Neuronal stem cell (in vitro differentiated cells): ENCODE data around the gene PLCD3.

ENCODE experiments used
- DNase-seq: peaks from one replicate; pipeline ENCODE4 v3.0.0-alpha.2; 2013; ENCODE audit warnings: low spot score
- H2AFZ ChIP-seq: one replicate; pipeline ENCODE4 v1.6.1; 2013; ENCODE audit warnings: mild to moderate bottlenecking, low read length, inconsistent platforms
- H2AK5ac ChIP-seq: 2 replicates; pipeline ENCODE4 v1.6.1; 2013; ENCODE audit warnings: low read depth, mild to moderate bottlenecking, inconsistent platforms, low read length, moderate library complexity, mixed read lengths
- H2BK120ac ChIP-seq: 2 replicates; pipeline ENCODE4 v1.6.1; 2013; ENCODE audit warnings: low read depth, mild to moderate bottlenecking, inconsistent platforms, low read length, moderate library complexity, mixed read lengths
- H2BK12ac ChIP-seq: one replicate; pipeline ENCODE4 v1.6.1; 2013; ENCODE audit warnings: low read length, inconsistent platforms
- H2BK15ac ChIP-seq: 2 replicates; pipeline ENCODE4 v1.6.1; 2013; ENCODE audit warnings: mild to moderate bottlenecking, low read length, inconsistent platforms, mixed read lengths
- H2BK5ac ChIP-seq: one replicate; pipeline ENCODE4 v1.6.1; 2013; ENCODE audit warnings: inconsistent platforms, mild to moderate bottlenecking, low read length, moderate library complexity
- H3K14ac ChIP-seq: one replicate; pipeline ENCODE4 v1.6.1; 2013; ENCODE audit warnings: low read length, inconsistent platforms
- H3K18ac ChIP-seq: 2 replicates; pipeline ENCODE4 v1.6.1; 2013; ENCODE audit warnings: low read length, inconsistent platforms
- H3K23ac ChIP-seq: 2 replicates; pipeline ENCODE4 v1.6.1; 2013; ENCODE audit warnings: low read depth, mild to moderate bottlenecking, mixed read lengths, low read length, inconsistent platforms; ENCODE audit not compliant: poor library complexity
- H3K27ac ChIP-seq: replicated peaks from 3 replicates; pipeline ENCODE4 v1.5.1; 2013; ENCODE audit warnings: low read length, inconsistent platforms
- H3K27me3 ChIP-seq, 3 experiments: 2 replicates each; pipeline ENCODE4 v1.6.1; 2013; ENCODE audit warnings: low read length in 3 of 3, mild to moderate bottlenecking in 2 of 3, inconsistent platforms in 1 of 3, low read depth in 1 of 3, mixed read lengths in 1 of 3, moderate library complexity in 1 of 3; ENCODE audit not compliant: control insufficient read depth in 3 of 3, insufficient read depth in 3 of 3
- H3K36me3 ChIP-seq, 2 donors: replicated peaks in 1 of 2; 2 replicates each; pipeline ENCODE4 v1.6.1; 2013; ENCODE audit warnings: low read length in 2 of 2; ENCODE audit not compliant: control insufficient read depth in 2 of 2, insufficient read depth in 2 of 2
- H3K4ac ChIP-seq: 2 replicates; pipeline ENCODE4 v1.6.1; 2013; ENCODE audit warnings: inconsistent platforms, mild to moderate bottlenecking, low read length, moderate library complexity
- H3K4me1 ChIP-seq, 2 donors: 1 replicate in 1 of 2; 2 replicates in 1 of 2; pipeline ENCODE4 v1.6.1; 2013; ENCODE audit warnings: low read length in 2 of 2, low read depth in 1 of 2; ENCODE audit not compliant: control insufficient read depth in 2 of 2, insufficient read depth in 1 of 2
- H3K4me2 ChIP-seq: one replicate; pipeline ENCODE4 v1.6.1; 2013; ENCODE audit warnings: mild to moderate bottlenecking, low read length, inconsistent platforms; ENCODE audit not compliant: insufficient read depth, poor library complexity, severe bottlenecking
- H3K4me3 ChIP-seq, 2 donors: 2 replicates each; pipeline ENCODE4 v1.5.1; 2013; ENCODE audit warnings: low read length in 2 of 2, mild to moderate bottlenecking in 2 of 2, inconsistent platforms in 1 of 2, moderate library complexity in 1 of 2
- H3K79me1 ChIP-seq: one replicate; pipeline ENCODE4 v1.6.1; 2013; ENCODE audit warnings: low read depth, mild to moderate bottlenecking, inconsistent platforms, low read length, moderate library complexity
- H3K9ac ChIP-seq: one replicate; pipeline ENCODE4 v1.6.1; 2013; ENCODE audit warnings: mild to moderate bottlenecking, low read depth, low read length, inconsistent platforms; ENCODE audit not compliant: poor library complexity
- H3K9me3 ChIP-seq, 2 donors: replicated peaks in 1 of 2; 2 replicates each; pipeline versions ENCODE3 to v1.6.1; 2013; ENCODE audit warnings: low read length in 2 of 2, mild to moderate bottlenecking in 2 of 2, inconsistent platforms in 1 of 2, low read depth in 1 of 2, mixed read lengths in 1 of 2, moderate library complexity in 1 of 2; ENCODE audit not compliant: control insufficient read depth in 2 of 2, insufficient read depth in 1 of 2
- H4K8ac ChIP-seq: one replicate; pipeline ENCODE4 v1.6.1; 2013; ENCODE audit warnings: low read depth, mild to moderate bottlenecking, inconsistent platforms, low read length, moderate library complexity
- H4K91ac ChIP-seq: one replicate; pipeline ENCODE4 v1.6.1; 2013; ENCODE audit warnings: low read length, low read depth, mild to moderate bottlenecking, inconsistent platforms; ENCODE audit not compliant: poor library complexity
- WGBS, 2 donors: extraction: QIAGEN DNeasy Blood & Tissue Kit; methylation state at CpG; one replicate each; pipeline ENCODE4 v1.1.7; 2013; ENCODE audit warnings: missing lambda C conversion rate in 2 of 2, mixed read lengths in 1 of 2; ENCODE audit not compliant: insufficient read length in 2 of 2, insufficient replicate concordance in 1 of 2; ENCODE audit errors: extremely low coverage in 2 of 2; 5-methylcytosine and 5-hydroxymethylcytosine counted together

The PLCD3 gene

DNA sequence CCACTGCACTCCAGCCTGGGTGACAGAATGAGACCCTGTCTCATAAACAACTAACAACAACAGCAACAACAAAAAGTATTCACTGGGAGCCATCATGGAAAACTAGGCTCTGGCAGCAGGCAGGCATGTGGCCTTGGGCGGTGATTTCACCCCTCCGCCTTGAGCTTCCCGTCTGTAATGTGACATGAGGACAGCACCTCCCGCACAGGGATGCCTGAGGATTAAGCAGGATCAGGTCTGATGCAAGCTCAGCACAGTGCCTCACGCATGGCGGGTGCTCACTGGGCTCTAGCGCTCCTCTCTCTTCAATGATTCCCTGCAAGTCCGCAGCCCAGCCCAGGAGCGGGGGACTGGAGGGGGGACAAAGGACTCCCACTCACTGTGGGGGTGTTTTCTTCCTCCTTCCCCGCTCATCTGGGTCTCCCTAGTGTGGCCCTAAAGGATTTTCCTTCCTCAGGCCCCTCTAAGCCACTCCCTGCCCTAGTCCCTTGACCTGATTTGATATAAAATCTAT, 2.8 kb downstream of the PLCD3 start:
- Histone ChIP-seq H2BK15ac (no peak overlapping the region), H3K79me1 (peaks cover 1% of the 10 kb centered on the region), H3K9me3 (no peaks in the 10 kb centered on the region), H2AFZ (no peak overlapping the region), H2AK5ac (peak overlapping the region; percentile 30), H3K4ac (no peak overlapping the region), H4K8ac (no peak overlapping the region), H3K4me3 (no peak overlapping the region), H3K36me3 (no peaks in the 10 kb centered on the region), H3K23ac (no peak overlapping the region), H3K14ac (no peak overlapping the region), H3K18ac (peak overlapping the region; percentile 24), H2BK120ac (no peak overlapping the region), H3K27me3 (no peaks in the 10 kb centered on the region), H2BK5ac (peak overlapping the region; percentile 8), H3K27ac (no peak overlapping the region), H2BK12ac (no peak overlapping the region), H3K9ac (peak overlapping the region; percentile 7), H3K4me1 (peaks cover 21 to 37% of the 10 kb centered on the region in 2 donors), H3K4me2 (no peak overlapping the region), H4K91ac (no peak overlapping the region)
- no CpG with 5 or more reads among the region's 10 CpGs for WGBS, 2 donors
- no peak for DNase-seq

DNA sequence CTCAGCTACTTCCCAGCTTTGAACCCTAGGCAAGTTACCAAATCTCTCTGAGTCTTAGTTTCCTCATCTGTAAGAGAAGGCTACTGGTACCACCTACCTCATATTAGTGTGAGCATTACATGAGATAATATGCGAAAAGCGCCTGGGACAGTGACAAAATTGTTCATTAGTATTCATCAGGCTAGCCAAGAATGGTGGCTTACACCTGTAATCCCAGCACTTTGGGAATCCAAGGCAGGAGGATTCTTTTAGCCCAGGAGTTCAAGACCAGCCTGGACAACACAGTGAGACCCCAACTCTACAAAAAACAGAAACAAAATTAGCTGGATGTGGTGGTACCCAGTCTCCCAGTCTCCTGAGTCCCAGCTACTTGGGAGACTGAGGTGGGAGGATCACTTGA, 3.3 kb downstream of the PLCD3 start:
- no peak overlapping the region for H4K8ac ChIP-seq
- no peak overlapping the region for H3K23ac ChIP-seq
- no CpG with 5 or more reads among the region's 2 CpGs for WGBS, 2 donors
- no peaks in the 10 kb centered on the region for H3K27me3 ChIP-seq
- no peak for DNase-seq
- H3K4ac ChIP-seq: no peak overlapping the region
- no peak overlapping the region for H4K91ac ChIP-seq
- no peak overlapping the region for H2AFZ ChIP-seq
- H3K14ac ChIP-seq: no peak overlapping the region
- no peak overlapping the region for H3K18ac ChIP-seq
- no peak overlapping the region for H3K27ac ChIP-seq
- no peak overlapping the region for H2BK12ac ChIP-seq
- peaks cover 1% of the 10 kb centered on the region for H3K79me1 ChIP-seq
- no peak overlapping the region for H3K4me2 ChIP-seq
- H3K9me3 ChIP-seq: no peaks in the 10 kb centered on the region
- H2BK15ac ChIP-seq: no peak overlapping the region
- H3K4me1 ChIP-seq: peaks cover 25 to 38% of the 10 kb centered on the region in 2 donors
- H3K9ac ChIP-seq: no peak overlapping the region
- no peak overlapping the region for H2BK5ac ChIP-seq
- peak overlapping the region; percentile 93 for H2AK5ac ChIP-seq
- H2BK120ac ChIP-seq: no peak overlapping the region
- no peaks in the 10 kb centered on the region for H3K36me3 ChIP-seq
- H3K4me3 ChIP-seq: no peak overlapping the region

DNA sequence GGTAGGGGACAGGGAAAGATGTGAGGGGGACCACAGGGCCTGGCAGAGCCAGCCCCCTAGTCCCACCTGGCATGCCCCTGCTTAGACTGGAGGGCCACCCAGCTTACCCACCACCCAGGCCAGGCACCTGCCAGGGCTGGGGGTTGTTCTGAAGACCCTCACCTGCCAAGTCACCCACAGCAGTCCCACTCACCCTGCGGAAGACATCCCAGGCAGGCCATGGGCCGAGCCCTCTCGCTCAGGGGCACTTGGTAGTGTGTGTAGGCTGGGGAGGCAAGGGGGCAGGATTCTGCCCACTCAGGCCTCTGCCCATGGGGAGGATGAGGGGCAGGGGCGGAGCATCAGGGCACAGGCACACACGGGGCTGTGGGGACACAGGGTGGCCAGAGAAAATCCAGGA, 4.0 kb downstream of the PLCD3 start:
- Histone ChIP-seq H3K9me3 (no peaks in the 10 kb centered on the region), H2BK5ac (peak overlapping the region; percentile 97), H2AFZ (no peak overlapping the region), H3K27me3 (no peaks in the 10 kb centered on the region), H3K14ac (peak overlapping the region; percentile 47), H3K4ac (peak overlapping the region; percentile 79), H4K91ac (no peak overlapping the region), H2AK5ac (peak overlapping the region; percentile 93), H3K4me3 (peak overlapping the region in 1 of 2 donors; percentile 12), H3K18ac (peak overlapping the region; percentile 92), H3K4me2 (peak overlapping the region; percentile 23), H3K23ac (peak overlapping the region; percentile 92), H3K27ac (peak overlapping the region; percentile 62), H2BK120ac (peak overlapping the region; percentile 52), H3K36me3 (no peaks in the 10 kb centered on the region), H2BK12ac (peak overlapping the region; percentile 88), H4K8ac (peak overlapping the region; percentile 31), H3K4me1 (peaks cover 29 to 38% of the 10 kb centered on the region in 2 donors), H2BK15ac (peak overlapping the region; percentile 32), H3K9ac (peak overlapping the region; percentile 9), H3K79me1 (peaks cover 1% of the 10 kb centered on the region)
- DNase-seq: no peak
- WGBS, 2 donors: no CpG with 5 or more reads among the region's 5 CpGs

DNA sequence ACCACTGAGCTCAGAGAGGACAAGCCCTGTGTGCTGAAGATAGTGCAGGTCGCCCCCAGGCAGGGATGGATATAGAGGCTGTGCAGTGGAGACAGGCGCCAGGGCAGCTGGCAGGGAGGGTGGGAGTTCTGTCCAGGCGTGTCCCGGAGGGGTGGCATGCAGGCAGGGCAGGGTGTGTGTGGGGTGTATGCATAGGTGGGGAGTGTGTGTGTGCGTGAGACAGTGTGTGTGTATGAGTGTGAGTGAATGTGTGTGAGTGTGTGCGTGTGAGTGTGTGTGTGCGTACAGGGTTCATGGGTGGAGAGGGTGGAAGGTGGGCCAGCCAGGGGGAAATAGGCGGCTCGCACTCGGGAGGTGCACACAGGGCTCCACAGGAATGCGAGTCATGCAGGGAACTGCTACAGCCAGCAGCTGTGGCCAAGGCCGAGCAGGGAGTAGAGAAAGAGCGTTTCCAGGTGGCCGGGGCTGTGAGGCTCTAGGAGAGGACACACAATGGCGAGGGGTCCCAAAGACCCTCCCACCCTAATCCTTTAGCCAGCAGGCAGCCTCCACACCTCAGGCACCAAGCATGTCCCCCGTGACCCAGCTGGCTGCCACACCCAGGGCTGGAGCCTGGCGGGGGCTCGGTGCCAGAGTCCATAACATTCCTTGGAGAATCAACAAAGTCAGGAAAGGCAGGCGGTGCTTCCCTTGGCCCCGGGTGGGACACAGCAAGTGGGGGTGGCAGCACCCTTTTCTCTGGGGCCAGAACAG, 4.6 kb downstream of the PLCD3 start:
- Histone ChIP-seq H3K14ac (peak overlapping the region; percentile 47), H2BK120ac (peak overlapping the region; percentile 97), H3K79me1 (peaks cover 1% of the 10 kb centered on the region), H3K23ac (no peak overlapping the region), H3K9me3 (no peaks in the 10 kb centered on the region), H4K91ac (peak overlapping the region; percentile 93), H3K27ac (peak overlapping the region; percentile 68), H4K8ac (no peak overlapping the region), H3K18ac (peak overlapping the region; percentile 58), H2BK12ac (peak overlapping the region; percentile 88), H3K36me3 (no peaks in the 10 kb centered on the region), H2BK5ac (peak overlapping the region; percentile 97), H2AK5ac (peak overlapping the region; percentile 93), H3K27me3 (no peaks in the 10 kb centered on the region), H3K9ac (peak overlapping the region; percentile 9), H3K4ac (peak overlapping the region; percentile 57), H3K4me3 (no peak overlapping the region), H3K4me2 (peak overlapping the region; percentile 23), H3K4me1 (peaks cover 26 to 35% of the 10 kb centered on the region in 2 donors), H2BK15ac (peak overlapping the region; percentile 98), H2AFZ (peak overlapping the region; percentile 1)
- WGBS, 2 donors: 100% methylated on average over 1 of the region's 20 CpGs; no CpG with 5 or more reads in 1 of the 2 donors
- no peak for DNase-seq
